Heart left ventricle (tissue), 16 donors: ENCODE data around the gene TMEM82. TPM values are rescaled to one million over a fixed set of nuclear protein-coding genes. Genes with fewer than 3 reads are reported as not detected.

Source experiments
- ATAC-seq, 4 donors: fragments of 200-7000 bp; cut with Tn5 transposase; one replicate each; pipeline ENCODE4 v1.9.1; 2020 to 2022; ENCODE audit warnings: moderate library complexity in 4 of 4, mild to moderate bottlenecking in 3 of 4, moderate number of reproducible peaks in 1 of 4
- DNase-seq, 5 donors: peaks; one replicate each; pipeline ENCODE4 v3.0.0-alpha.2; 2020
- H3K27ac ChIP-seq, 12 donors: fragments of 200-600 bp; sonication (generic) in 4 of 12; one replicate each; pipeline versions ENCODE4 v1.5.0 to v1.8.0; 2016 to 2022; ENCODE audit warnings: mild to moderate bottlenecking in 2 of 12
- H3K27me3 ChIP-seq, 9 donors: fragments of 200-600 bp; sonication (generic) in 2 of 9; one replicate each; pipeline versions ENCODE4 v1.5.1 to v1.8.0; 2016 to 2022; ENCODE audit warnings: mild to moderate bottlenecking in 3 of 9
- H3K36me3 ChIP-seq, 9 donors: fragments of 200-600 bp; sonication (generic) in 2 of 9; one replicate each; pipeline versions ENCODE4 v1.5.0 to v1.8.0; 2018 to 2022; ENCODE audit warnings: mild to moderate bottlenecking in 2 of 9
- H3K4me1 ChIP-seq, 12 donors: fragments of 200-600 bp; sonication (generic) in 4 of 12; one replicate each; pipeline versions ENCODE4 v1.5.0 to v1.8.0; 2016 to 2022; ENCODE audit warnings: mild to moderate bottlenecking in 3 of 12
- H3K4me3 ChIP-seq, 12 donors: fragments of 200-600 bp; sonication (generic) in 4 of 12; one replicate each; pipeline versions ENCODE4 v1.5.0 to v1.8.0; 2017 to 2022; ENCODE audit warnings: mild to moderate bottlenecking in 9 of 12, moderate library complexity in 4 of 12
- H3K9me3 ChIP-seq, 12 donors: fragments of 200-600 bp; sonication (generic) in 4 of 12; one replicate each; pipeline versions ENCODE4 v1.5.0 to v1.8.0; 2016 to 2022; ENCODE audit warnings: mild to moderate bottlenecking in 1 of 12
- POLR2A ChIP-seq, 2 donors: fragments of 450-650 bp; IDR thresholded peaks; one replicate each; pipeline ENCODE4 v1.6.1; 2017; ENCODE audit warnings: antibody characterized with exemption in 2 of 2, mild to moderate bottlenecking in 2 of 2, moderate library complexity in 2 of 2
- WGBS, 4 donors: extraction: QIAGEN DNeasy Blood & Tissue Kit in 2 of 4; methylation state at CpG; one replicate each; pipeline versions ENCODE4 v1.1.5 to v1.1.7; 2013 to 2018; 5-methylcytosine and 5-hydroxymethylcytosine counted together
- intact Hi-C, 10 donors: fragments of 100-400 bp; cut with DNase I; formaldehyde crosslinking; loops; one replicate each; pipeline versions ENCODE4 v1.11.1 to v1.14.2; 2022
- polyA plus RNA-seq, 2 donors: library from polyadenylated mRNA; stranded (reverse); fragments of 200-250 nt; gene quantifications; one replicate each; pipeline ENCODE4 v1.2.3, GENCODE V29; 2013
- total RNA-seq, 9 donors: library from RNA; depleted of rRNA in 2 of 9; stranded (reverse); fragments of >200 nt in 2 of 9; fragmentation: NEBNext Ultra II Directional in 3 of 9; extraction: Animal tissue kit (Norgen Biotek cat#: 25700) in 3 of 9; gene quantifications; one replicate each; pipeline versions ENCODE4 v1.1.0 to v1.2.4, GENCODE V29; 2016 to 2023
- TF ChIP-seq, protein P1 (sequence below), 12 donors: fragments of 200-600 bp; sonication (generic) in 4 of 12; IDR thresholded peaks; one replicate each; pipeline versions ENCODE4 v1.5.0 to v1.8.0; 2018 to 2022; ENCODE audit warnings: antibody characterized with exemption in 12 of 12, mild to moderate bottlenecking in 5 of 12
- donor health status: ischemic (EF 13 %, LVEDD 7.1; RV severe dilation, severe dysfunction).
- donor health status: healthy with polysubstance abuse.
- donor health status: DM: no; HTN: yes; CAD: no.
- donor health status: DM: no; HTN: no; CAD: no.
- donor health status: ischemic (EF 25% LVEDD 6.9; RV normal size, moderate dysfunction).
- donor health status: ischemic (EF 25% LVEDD 5.7; RV mildly dilated, moderate dysfunction).
- donor health status: healthy.
- donor health status: DM: yes; HTN: yes; CAD: no.
- donor health status: ischemic (EF 35%, LVEDD 5.7; RV mildly dilated, moderate dysfunction).
- donor health status: nonischemic (EF 11% LVEDD 7.7; RV severe dilation, severe dysfunction).
- donor health status: DM: yes; HTN: yes; CAD: no.
- donor health status: PGD.
- donor health status: ischemic (EF 29% LVEDD 5.4; RV normal size, mild dysfunction).
- donor health status: nonischemic (EF 23%, LVEDD 6.1; RV moderate dilation, normal function).

The TMEM82 gene
- total and polyA plus RNA-seq, 11 donors = not detected

- Histone ChIP-seq H3K4me1 (peaks cover 0 to 27% (median 5%) of the 10 kb centered on the region in 12 donors), H3K9me3 (no peaks in the 10 kb centered on the region), H3K27ac (no peak overlapping the region), H3K4me3 (no peak overlapping the region), H3K36me3 (peaks cover 0 to 99% (median 93%) of the 10 kb centered on the region in 9 donors), H3K27me3 (no peaks in the 10 kb centered on the region)
- no peak for TF ChIP-seq POLR2A (IDR thresholded peaks at IDR 0.05)
- TF ChIP-seq, protein P1, sequence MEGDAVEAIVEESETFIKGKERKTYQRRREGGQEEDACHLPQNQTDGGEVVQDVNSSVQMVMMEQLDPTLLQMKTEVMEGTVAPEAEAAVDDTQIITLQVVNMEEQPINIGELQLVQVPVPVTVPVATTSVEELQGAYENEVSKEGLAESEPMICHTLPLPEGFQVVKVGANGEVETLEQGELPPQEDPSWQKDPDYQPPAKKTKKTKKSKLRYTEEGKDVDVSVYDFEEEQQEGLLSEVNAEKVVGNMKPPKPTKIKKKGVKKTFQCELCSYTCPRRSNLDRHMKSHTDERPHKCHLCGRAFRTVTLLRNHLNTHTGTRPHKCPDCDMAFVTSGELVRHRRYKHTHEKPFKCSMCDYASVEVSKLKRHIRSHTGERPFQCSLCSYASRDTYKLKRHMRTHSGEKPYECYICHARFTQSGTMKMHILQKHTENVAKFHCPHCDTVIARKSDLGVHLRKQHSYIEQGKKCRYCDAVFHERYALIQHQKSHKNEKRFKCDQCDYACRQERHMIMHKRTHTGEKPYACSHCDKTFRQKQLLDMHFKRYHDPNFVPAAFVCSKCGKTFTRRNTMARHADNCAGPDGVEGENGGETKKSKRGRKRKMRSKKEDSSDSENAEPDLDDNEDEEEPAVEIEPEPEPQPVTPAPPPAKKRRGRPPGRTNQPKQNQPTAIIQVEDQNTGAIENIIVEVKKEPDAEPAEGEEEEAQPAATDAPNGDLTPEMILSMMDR (IDR thresholded peaks at IDR 0.05) = no peak
- intact Hi-C loops = no loop called here
- WGBS, 4 donors = 73 to 84% (median 80%) methylated on average over 11 to 26 of the region's 26 CpGs
- DNase-seq (peak in 1 of 5 donors; percentile 22), ATAC-seq (no peak)
These were observed 17.1 kb upstream of the TMEM82 start for GRCh38 chr1:15724949-15725880.

GRCh38 chr1:15726508-15726907 is 15.8 kb upstream of the TMEM82 start:
- intact Hi-C loops = no loop called here
- no peaks in the 10 kb centered on the region for H3K27me3 ChIP-seq
- DNase-seq (peak in 1 of 5 donors; percentile 27), ATAC-seq (no peak)
- no peak overlapping the region for H3K27ac ChIP-seq
- peaks cover 0 to 99% (median 94%) of the 10 kb centered on the region in 9 donors for H3K36me3 ChIP-seq
- 90 to 95% (median 92%) methylated on average over 5 to 9 of the region's 9 CpGs for WGBS, 4 donors
- H3K4me1 ChIP-seq = peaks cover 0 to 17% (median 1%) of the 10 kb centered on the region in 12 donors
- H3K9me3 ChIP-seq = no peaks in the 10 kb centered on the region
- TF ChIP-seq POLR2A (IDR thresholded peaks at IDR 0.05) = no peak
- TF ChIP-seq, protein P1 (IDR thresholded peaks at IDR 0.05) = no peak
- no peak overlapping the region for H3K4me3 ChIP-seq

- Histone ChIP-seq H3K27ac (peak overlapping the region in 3 of 12 donors; percentile 7 to 52 (median 43)), H3K4me3 (no peak overlapping the region), H3K27me3 (no peaks in the 10 kb centered on the region), H3K4me1 (peaks cover 0 to 17% (median 1%) of the 10 kb centered on the region in 12 donors), H3K36me3 (peaks cover 0 to 99% (median 94%) of the 10 kb centered on the region in 9 donors), H3K9me3 (no peaks in the 10 kb centered on the region)
- ATAC-seq = no peak
- DNase-seq = peak in 2 of 5 donors; percentile 20 to 25
- TF ChIP-seq, protein P1 (IDR thresholded peaks at IDR 0.05) = no peak
- TF ChIP-seq POLR2A (IDR thresholded peaks at IDR 0.05) = no peak
- 59 to 84% (median 77%) methylated on average over 15 to 21 of the region's 21 CpGs for WGBS, 4 donors
- intact Hi-C loops = no loop called here
These were observed 15.3 kb upstream of the TMEM82 start for GRCh38 chr1:15727021-15727420.

GRCh38 chr1:15727424-15727823 is 14.9 kb upstream of the TMEM82 start:
- intact Hi-C loops = no loop called here
- peak in 2 of 5 donors; percentile 28 for DNase-seq

More at GRCh38 chr1:15727424-15727823, 14.9 kb upstream of the TMEM82 start:
- no peaks in the 10 kb centered on the region for H3K27me3 ChIP-seq
- ATAC-seq = peak in 3 of 4 donors; percentile 2 to 20 (median 7)
- no peak overlapping the region for H3K4me3 ChIP-seq
- peak overlapping the region in 3 of 12 donors; percentile 7 to 52 (median 43) for H3K27ac ChIP-seq
- peaks cover 0 to 99% (median 94%) of the 10 kb centered on the region in 9 donors for H3K36me3 ChIP-seq
- TF ChIP-seq POLR2A (IDR thresholded peaks at IDR 0.05) = no peak
- TF ChIP-seq, protein P1 (IDR thresholded peaks at IDR 0.05) = no peak
- H3K4me1 ChIP-seq = peaks cover 0 to 17% (median 1%) of the 10 kb centered on the region in 12 donors
- WGBS, 4 donors = 69 to 77% (median 73%) methylated on average over 6 to 13 of the region's 13 CpGs
- H3K9me3 ChIP-seq = no peaks in the 10 kb centered on the region
